GM21717 (cell line): Measurements from ENCODE around the gene KMT2C.
"Not testable (repeated sequence)": the region's sequence is repeated elsewhere in the genome, so short reads cannot be mapped to it uniquely, and the experiment has no call there.

Source experiments
- ATAC-seq: cut with Tn5 transposase; IDR thresholded peaks from one replicate; pipeline ENCODE4 v1.9.1; 2021; ENCODE audit warnings: mild to moderate bottlenecking, moderate library complexity; ENCODE audit not compliant: unreplicated experiment

KMT2C gene

GRCh38 chr7:152442330-152442835, 6.6 kb upstream of the KMT2C start:
- ATAC-seq, result no peak

- not testable (repeated sequence) for ATAC-seq
These were observed 6.0 kb upstream of the KMT2C start for GRCh38 chr7:152441810-152442209.

DNA sequence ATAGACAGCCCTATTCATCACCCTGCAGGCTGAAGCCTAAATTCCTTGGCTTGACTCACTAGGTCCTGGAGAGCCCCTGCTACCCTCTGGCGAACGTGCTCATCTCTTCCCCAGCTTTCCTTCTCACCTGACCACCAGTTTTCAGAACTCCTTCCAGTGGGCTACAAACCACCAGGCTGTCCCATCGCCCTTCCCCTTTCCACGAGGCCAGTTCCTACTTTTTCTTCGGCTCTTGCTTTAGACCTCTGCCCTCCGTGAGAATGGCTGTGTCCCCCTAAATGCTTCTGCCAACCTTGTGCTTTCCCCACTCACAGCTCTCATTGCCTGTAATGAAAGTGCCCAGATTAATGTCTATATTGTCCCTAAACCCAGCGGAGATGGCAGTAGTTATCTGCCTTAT, 5.4 kb upstream of the KMT2C start:
- ATAC-seq, result not testable (repeated sequence)

DNA sequence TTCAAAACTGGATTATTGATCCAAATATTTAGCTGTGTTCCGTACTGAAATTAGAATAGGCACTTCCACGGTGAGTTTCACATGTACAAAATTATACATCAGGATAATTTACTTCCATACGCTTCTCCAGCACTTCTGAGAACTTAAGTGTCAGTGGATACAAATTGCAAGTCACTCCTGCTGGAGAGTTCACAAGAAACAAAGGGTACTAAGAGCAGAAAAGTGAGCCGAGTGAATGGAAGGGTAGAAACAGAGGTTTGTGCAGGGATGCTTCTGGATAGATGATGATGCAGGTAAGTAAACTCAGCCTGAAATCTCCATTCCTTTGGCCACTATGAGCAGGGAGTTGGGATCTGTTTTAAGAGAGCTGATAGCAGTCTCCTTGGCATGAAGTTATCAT, 2.2 kb upstream of the KMT2C start:
- ATAC-seq, result not testable (repeated sequence)

- not testable (repeated sequence) for ATAC-seq
These were observed 1.2 kb upstream of the KMT2C start for GRCh38 chr7:152436931-152437575.

DNA sequence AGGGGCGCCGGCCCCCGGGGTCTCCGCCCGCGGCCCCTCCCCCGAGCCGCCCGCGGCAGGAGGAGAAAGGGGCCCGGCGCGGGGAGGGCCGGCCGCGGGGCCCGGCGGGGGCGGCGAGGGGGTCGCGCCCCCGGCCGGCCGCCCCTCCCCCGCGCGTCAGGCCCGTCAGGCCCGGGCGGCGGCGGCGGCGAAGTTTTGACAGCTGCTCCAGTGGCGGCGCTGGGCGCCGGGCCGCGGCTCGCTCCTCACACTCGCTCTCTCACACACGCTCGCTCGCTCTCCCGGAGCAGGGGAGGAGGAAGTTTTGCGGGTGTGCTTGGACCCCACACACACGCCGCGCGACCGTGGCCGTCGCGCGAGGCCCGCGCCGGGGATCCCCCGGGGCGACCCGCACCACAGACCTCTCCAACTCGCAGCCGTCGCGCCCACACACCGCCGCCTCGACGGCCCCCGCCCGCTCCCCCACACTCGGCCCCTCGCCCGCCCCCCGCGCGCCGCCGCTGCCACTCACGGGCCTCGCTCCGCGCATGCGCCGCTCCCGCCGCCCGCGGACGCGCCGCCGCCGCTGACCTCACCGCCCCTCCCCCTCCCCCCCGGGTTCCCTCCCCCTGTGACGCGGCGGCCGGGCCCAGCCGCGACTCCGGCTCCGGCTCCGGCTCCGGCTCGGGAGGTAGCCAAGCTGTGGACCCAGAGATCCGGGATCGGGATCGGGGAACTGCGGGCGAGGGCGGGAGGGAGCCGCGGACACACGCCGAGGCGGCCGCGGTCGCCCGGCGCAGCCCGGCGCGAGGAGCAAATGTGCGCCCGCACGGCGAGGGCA, 518 bp upstream of the KMT2C start:
- ATAC-seq, result peak; percentile 47

- ATAC-seq, result peak; percentile 24
These were observed 1.1 kb downstream of the KMT2C start for GRCh38 chr7:152434511-152435383.

DNA sequence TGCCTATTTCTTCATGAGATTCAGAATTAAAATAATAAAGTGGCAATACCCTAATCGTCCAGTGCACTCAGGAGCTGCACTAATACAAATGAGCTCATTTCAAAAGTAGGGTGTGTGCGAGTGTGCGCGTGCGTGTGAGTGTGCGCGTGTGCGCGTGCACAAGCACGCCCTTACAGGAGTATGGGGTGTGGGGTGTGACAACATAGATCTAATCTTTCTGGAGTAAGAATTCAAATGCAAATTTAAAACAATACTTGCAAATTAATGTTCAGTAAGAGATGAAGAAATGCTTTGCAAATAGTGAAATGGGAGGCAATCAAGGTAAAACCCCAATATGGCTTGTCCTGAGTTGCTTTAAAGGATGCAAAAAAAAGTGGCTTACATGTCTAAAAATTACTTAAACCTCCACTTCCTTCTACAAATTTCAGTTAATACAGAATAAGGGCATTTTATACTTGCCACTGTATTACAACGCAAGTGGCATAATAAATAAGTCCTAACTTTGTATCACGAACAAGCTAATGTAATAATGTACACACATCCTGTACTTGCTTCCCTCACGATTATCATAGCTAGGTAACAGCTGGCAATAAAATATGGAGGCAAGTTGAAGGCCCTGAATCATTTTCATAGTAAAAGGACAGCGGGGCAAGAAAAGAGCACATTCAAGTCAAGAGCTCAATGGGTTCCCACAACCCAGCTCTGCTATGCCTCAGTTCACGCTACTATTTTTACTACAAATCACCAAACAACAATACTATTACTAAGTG, 1.9 kb downstream of the KMT2C start:
- ATAC-seq, result peak; percentile 17

DNA sequence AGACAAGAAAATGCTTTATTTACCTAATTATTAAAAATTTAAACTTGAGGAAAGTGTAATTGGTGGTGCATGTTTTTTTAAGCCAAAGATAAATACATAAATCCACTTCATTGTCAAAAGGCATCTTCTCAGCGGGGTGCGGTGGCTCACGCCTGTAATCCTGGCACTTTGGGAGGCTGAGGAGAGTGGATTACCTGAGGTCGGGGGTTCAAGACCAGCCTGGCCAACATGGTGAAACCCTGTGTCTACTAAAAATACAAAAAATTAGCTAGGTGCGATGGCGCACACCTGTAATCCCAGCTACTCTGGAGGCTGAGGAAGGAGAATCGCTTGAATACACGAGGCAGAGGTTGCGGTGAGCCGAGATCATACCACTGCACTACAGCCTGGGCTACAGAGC, 3.1 kb downstream of the KMT2C start:
- ATAC-seq, result not testable (repeated sequence)

DNA sequence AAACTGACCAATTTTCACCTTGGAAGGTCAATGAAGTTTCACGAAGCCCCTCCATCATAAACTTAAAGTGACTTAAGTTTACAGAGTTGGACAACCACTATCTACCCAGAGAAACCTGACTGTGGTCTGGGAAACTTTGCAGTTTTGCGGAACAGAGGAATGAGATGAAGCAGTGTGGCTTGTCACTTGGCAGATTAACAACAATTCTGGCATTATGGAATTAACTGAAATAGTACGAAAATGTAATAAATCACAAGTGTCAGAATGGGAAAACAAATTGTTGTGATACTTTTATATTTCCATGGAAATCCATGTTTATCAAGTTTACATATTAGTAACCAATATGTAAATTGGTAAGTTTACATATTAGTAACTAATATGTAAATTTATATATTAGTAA, 4.9 kb downstream of the KMT2C start:
- no peak for ATAC-seq

DNA sequence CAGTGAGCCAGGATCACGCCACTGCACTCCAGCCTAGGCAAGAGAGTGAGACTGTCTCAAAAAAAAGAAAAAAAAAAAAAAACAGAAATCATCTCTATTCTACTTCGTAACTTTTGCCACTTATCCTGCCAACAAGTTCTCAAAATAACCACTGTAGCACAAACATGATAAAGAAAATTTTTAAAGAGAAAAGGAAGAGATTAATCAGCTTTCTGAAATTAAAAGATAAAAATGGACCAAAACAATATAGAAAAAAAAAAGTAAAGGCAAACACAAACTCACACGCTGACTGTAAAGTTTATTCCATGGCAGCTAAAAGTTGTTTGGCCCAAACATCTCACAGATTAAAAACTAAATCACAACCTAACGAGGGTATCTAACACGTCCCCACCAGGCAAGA, 5.7 kb downstream of the KMT2C start:
- ATAC-seq, result not testable (repeated sequence)

DNA sequence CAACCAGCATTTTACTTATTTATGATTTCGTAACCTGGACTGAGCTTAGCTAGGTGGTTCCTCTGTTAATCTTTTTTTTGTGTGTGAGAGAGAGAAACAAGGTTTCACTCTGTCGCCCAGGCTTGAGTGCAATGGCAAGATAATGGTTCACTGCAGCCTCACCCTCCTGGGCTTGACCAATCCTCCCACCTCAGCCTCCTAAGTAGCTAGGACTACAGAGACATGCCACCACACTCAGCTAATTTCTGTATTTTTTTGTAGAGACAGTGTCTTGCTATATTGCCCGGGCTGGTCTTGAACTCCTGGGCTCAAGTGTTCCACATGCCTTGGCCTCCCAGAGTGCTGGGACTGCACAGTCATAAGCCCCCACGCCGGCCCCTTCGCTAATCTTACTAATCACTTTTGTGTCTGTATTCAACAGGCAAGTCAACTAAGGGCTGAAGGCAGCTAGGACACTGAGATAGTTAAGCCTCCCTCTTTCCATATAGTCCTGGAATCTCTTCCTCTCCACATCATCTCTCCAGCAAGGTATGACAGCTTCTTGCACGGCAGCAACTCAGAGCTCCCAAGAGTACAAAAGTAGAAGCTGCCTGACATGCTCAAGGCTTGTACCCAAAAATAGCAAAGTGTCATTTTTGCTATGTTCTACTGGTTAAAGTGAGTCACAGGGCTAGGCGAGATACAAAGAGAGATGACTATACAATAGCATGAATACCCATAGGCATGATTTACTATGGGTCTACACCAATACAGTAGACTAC, 11.3 kb downstream of the KMT2C start:
- no peak for ATAC-seq

DNA sequence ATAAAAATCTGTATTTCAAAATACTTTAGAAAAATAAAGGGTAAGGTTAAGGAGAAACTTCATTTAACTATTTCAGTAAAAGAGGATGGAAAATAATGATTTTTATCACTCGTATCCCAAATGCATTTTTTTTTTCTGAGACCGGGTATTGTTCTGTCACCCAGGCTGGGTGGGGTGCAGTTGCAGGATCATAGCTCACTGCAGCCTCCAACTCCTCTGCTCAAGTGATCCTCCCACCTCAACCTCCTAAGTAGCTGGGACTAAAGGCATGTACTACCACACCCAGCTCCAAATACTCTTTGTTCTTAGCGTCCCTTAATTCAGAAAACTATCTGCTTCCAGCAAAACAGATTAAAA, 11.8 kb downstream of the KMT2C start:
- no peak for ATAC-seq

DNA sequence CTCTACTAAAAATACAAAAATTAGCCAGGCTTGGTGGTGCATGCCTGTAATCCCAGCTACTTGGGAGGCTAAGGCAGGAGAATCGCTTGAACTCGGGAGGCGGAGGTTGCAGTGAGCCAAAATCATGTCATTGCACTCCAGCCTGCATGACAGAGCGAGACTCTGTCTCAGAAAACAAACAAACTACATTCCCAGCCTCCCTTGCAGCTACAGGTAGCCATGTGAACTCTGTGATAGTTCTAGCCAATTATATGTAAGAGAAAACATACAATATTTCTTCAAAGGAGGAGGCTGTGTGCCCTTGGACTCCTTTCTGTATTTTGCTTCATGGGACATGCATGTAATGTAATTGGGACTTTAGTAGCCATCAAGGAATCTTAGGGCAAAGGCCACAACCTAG, 12.6 kb downstream of the KMT2C start:
- ATAC-seq, result not testable (repeated sequence)

- not testable (repeated sequence) for ATAC-seq
These were observed 14.9 kb downstream of the KMT2C start for GRCh38 chr7:152420950-152421349.

- ATAC-seq, result no peak
These were observed 16.1 kb downstream of the KMT2C start for GRCh38 chr7:152419473-152420429.

GRCh38 chr7:152414779-152415178, 21.0 kb downstream of the KMT2C start:
- no peak for ATAC-seq

DNA sequence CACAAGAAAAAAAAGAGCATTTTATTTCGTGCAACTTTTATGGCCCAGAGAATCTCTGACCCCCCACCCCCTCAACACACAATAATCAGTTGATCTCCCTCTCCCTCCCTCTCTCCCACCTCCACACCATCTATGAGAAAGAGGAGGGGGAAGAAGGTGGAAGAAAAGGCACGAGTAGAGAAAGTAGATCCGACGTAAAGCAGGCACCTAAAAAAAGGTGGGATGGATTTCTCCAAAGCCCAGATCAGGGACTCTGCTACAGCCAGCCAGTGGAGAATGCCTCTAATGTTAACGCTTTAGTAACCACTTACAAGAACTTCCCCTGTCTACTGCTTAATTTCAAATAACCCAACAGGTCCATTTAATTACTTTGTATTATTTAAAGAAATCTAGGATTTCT, 24.4 kb downstream of the KMT2C start:
- no peak for ATAC-seq

GRCh38 chr7:152406491-152406890, 29.3 kb downstream of the KMT2C start:
- no peak for ATAC-seq
